ENCODE results near the gene PAFAH1B2. TPM values are rescaled to one million over a fixed set of nuclear protein-coding genes. Genes with fewer than 3 reads are reported as not detected.

Gene PAFAH1B2
- total RNA-seq, 1 experiment from 2014 or later: 143 TPM

DNA sequence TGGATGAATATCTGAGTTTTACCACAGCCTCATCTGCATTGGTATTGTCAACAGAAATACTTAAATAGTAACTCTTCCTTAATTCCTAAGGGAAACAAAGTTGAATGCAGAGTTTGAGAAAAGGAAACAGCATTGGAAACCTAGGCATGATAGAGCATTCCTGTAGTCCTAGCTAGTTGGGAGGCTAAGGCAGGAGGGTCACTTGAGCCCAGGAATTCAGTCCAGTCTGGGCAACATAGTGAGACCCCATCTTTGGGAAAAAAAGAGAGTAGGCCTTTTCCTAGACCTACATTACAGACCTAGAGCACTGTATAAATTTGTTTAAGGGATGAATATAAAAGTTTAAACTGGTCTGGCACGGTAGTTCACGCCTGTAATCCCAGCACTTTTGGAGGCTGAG lies 13.4 kb downstream of the PAFAH1B2 start:
- DNase-seq: no peak
- no peaks in the 10 kb centered on the region for H3K9me3 ChIP-seq
- no peaks in the 10 kb centered on the region for H3K27me3 ChIP-seq
- peaks cover 73% of the 10 kb centered on the region for H3K36me3 ChIP-seq
- H3K4me3 ChIP-seq: no peak overlapping the region

DNA sequence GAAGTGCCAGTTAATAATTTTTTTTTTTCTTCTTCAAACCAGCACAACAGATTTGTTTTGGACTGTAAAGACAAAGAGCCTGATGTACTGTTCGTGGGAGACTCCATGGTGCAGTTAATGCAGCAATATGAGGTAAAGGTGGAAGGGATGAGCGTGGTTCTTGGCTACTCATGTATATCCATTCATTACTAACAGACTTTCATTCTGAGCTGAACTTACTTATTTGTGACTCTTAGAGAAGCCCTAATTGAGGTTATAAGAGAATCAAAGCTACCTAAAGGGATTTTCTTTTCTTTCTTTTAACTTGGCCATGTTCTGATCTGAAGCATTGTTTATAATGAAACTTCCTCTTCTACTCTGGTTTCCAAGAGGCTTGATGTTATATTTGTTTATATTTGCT lies 15.8 kb downstream of the PAFAH1B2 start:
- DNase-seq: no peak
- Histone ChIP-seq H3K9me3 (no peaks in the 10 kb centered on the region), H3K36me3 (peaks cover 73% of the 10 kb centered on the region), H3K4me3 (no peak overlapping the region), H3K27me3 (no peaks in the 10 kb centered on the region)

DNA sequence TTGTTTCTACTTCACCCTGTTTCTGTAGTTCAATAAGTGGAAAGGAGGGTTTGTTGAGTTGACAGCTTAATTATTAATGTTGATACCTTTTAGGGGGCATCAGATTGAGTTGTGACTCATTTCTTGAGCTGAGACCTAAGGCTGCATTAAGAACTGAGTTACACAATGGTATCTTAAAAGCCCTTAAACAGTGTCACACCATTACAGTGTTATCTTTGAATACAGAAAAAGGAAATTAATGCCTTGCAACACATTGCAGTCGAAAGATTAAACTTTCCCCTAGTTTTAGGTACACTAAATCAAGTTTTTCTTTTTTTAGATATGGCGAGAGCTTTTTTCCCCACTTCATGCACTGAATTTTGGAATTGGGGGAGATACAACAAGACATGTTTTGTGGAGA lies 16.7 kb downstream of the PAFAH1B2 start:
- Histone ChIP-seq H3K27me3 (no peaks in the 10 kb centered on the region), H3K4me3 (no peak overlapping the region), H3K9me3 (no peaks in the 10 kb centered on the region), H3K36me3 (peaks cover 71% of the 10 kb centered on the region)
- DNase-seq: no peak

DNA sequence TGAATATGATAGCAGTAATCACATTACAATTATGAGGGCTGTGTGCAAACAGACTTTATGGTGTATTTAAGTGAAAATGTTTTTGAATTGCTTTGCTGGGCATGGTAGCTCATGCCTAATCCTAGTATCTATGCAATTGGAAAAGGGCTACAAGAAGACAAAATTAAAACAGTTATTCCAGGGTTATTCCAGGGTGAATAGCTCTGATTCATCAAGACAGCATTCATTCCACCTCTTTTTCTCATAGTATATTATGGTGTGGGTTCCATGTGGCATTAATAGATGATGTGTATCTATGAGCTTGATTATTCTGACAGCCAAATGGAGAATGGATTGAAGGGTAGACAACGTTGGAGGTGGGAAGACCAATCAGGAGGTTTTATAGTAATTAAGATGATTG lies 22.4 kb downstream of the PAFAH1B2 start:
- no peaks in the 10 kb centered on the region for H3K27me3 ChIP-seq
- H3K36me3 ChIP-seq: peaks cover 80% of the 10 kb centered on the region
- no peaks in the 10 kb centered on the region for H3K9me3 ChIP-seq
- H3K4me3 ChIP-seq: no peak overlapping the region
- DNase-seq: no peak

DNA sequence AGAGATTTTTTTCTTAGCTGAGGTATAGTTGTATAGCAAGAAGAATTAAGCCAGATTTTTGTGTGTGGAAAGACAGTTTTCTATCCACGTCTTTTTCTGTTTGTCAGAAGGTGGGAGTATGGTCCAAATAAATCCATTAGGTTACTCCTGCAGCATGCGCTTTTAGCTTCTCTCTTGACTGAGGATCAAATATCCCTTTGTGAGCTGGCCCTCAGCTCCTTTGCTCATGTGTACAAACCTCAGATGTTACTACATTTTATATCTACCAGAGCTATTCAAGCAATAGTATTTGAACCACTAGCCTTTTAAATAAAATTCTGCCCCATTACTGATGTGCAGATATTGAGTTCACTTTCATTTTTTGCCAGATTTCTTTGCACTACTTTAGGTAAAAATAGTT lies 25.6 kb downstream of the PAFAH1B2 start:
- H3K9me3 ChIP-seq: no peaks in the 10 kb centered on the region
- DNase-seq: no peak
- H3K36me3 ChIP-seq: peaks cover 61% of the 10 kb centered on the region
- no peak overlapping the region for H3K4me3 ChIP-seq
- H3K27me3 ChIP-seq: no peaks in the 10 kb centered on the region

DNA sequence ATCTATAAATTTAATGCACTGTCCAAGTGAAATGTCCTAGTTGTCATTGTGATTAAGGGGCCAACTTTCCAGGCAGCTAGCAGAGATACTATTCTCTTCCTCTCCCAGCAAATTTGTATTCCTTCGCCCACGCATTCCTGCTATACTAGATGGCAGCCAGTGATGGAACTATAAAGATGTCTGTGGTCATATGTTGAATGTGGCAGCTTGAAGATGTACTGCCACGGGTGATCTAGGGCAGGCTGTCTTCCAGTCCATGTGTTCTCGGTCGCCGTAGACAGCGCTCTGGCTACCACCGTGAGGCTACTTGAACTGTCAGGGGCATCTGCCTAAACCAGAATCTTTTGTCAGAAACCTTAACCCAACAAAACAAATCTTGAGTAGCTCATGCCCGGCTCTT lies 26.1 kb downstream of the PAFAH1B2 start:
- DNase-seq: no peak
- Histone ChIP-seq H3K4me3 (no peak overlapping the region), H3K9me3 (no peaks in the 10 kb centered on the region), H3K36me3 (peaks cover 61% of the 10 kb centered on the region), H3K27me3 (no peaks in the 10 kb centered on the region)

DNA sequence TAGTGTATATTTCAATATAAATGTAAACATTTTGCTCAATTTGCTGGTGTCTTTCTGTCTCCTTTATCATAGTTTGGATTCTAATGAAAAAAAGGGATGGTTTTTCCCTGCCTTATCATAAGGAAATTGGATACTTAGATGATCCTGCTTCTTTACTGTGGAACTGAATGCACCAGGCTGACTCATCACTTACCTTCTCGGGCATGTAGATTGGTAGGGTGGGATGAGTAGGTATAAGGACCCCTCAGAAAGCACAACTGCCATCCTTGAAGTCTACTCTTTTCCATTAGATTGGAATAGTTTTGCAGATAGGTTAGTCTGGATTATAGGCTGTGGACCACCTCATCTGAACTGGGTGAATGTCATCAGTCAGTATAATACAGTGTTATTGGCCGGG lies 26.9 kb downstream of the PAFAH1B2 start:
- Histone ChIP-seq H3K36me3 (peaks cover 56% of the 10 kb centered on the region), H3K9me3 (no peaks in the 10 kb centered on the region), H3K27me3 (no peaks in the 10 kb centered on the region), H3K4me3 (no peak overlapping the region)
- DNase-seq: no peak

DNA sequence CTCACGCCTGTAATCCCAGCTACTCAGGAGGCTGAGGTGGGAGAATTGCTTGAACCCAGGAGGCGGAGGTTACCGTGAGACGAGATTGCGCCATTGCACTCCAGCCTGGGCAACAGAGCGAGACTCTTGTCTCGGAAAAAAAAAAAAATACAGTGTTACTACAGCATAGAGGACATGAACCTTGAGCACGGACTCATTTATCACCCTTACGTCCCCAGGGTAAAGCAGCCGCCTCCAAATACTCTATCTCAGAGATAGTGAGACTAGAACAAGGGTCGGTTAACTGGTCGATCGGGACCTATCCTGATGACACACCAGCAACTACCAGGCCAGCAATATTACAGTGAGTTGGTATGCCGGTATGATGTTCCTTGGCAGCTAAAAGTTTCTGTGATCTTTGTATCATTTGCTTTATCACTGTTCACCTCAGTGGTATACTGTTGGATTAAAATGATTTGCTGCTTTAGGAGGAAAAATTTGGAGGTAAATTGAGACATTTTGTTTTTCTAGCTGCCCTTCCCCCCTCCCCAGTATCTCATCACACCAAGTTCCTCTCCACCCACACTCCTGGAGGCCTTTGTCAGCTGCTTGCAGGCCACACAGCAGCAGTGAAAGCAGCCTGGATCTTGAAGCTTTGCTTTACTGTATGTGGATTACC lies 27.4 kb downstream of the PAFAH1B2 start:
- Histone ChIP-seq H3K4me3 (no peak overlapping the region), H3K9me3 (no peaks in the 10 kb centered on the region), H3K36me3 (peaks cover 51% of the 10 kb centered on the region), H3K27me3 (no peaks in the 10 kb centered on the region)
- DNase-seq: no peak

DNA sequence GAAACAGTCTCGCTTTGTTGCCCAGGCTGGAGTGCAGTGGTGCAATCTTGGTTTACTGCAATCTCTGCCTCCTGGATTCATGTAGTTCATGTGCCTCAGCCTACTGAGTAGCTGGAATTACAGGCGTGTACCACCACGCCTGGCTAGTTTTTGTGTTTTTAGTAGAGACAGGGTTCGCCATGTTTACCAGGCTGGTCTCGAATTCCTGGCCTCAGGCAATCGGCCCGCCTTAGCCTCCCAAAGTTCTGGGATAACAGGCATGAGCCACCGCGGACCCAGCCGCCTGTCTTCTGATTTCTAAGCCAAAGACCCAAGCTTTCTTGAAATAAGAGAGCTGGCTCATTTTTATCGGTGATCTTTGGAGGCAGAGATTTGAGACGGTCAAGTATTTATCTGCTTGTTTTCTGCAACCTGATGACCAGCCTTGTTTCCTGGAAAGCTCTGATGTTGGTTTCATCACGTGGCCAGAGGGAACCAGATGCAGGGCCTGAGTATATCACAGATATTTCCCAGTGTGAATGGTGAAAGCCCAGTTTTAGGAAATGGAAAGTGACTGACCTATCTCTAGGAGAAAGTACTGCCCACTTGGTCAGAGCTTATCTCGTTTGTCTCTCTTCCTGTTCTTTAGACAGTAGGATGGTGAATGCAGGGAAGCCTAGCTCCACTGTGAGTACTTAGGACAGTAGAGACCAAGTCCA lies 28.8 kb downstream of the PAFAH1B2 start:
- Histone ChIP-seq H3K36me3 (peaks cover 39% of the 10 kb centered on the region), H3K27me3 (no peaks in the 10 kb centered on the region), H3K9me3 (no peaks in the 10 kb centered on the region), H3K4me3 (no peak overlapping the region)
- no peak for DNase-seq

DNA sequence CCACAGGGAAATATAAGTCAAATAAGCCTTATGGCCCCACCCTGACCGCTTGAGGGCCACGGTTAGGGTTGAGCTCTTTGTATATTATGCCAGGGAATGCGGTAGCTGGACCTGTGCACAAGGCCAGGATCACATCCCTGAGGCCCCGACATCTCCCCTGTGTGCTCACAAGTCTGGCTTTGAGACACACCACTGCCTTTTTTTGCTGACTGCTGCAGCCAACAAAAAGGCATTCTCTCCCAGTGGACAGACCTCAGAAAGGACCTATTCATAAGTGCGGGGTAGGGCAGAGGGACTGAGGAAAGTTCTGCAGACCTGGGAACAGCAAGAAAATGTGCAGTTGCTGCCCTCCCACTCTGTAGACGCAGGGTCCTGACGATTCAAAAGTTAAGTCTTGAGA lies 31.0 kb downstream of the PAFAH1B2 start:
- H3K36me3 ChIP-seq: peaks cover 19% of the 10 kb centered on the region
- no peak for DNase-seq

DNA sequence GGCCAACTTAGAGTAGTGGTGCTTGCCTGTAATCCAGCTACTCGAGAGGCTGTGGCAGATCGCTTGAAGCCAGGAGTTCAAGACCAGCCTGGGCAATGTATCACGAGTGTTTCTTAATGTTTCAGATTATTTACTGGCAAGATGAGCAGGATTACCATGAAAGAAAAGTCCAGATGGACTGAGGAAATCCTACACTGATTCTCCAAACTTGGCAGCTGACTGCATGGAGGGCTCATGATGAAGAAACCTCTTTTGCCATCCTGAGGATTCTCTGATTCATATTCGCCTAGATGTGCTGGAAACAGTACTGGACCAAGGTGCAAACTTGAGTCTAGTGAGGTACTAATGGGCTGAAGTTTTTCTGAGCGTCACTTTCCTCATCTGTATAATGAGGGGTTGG lies 31.7 kb downstream of the PAFAH1B2 start:
- peaks cover 15% of the 10 kb centered on the region; the same call in 1 of the 2 replicates for H3K36me3 ChIP-seq
- DNase-seq: no peak
- no peaks in the 10 kb centered on the region for H3K9me3 ChIP-seq
- no peak overlapping the region for H3K4me3 ChIP-seq
- no peaks in the 10 kb centered on the region for H3K27me3 ChIP-seq

More for the DNA sequence above, 31.0 kb downstream of the PAFAH1B2 start:
- H3K4me3 ChIP-seq: no peak overlapping the region
- no peaks in the 10 kb centered on the region for H3K9me3 ChIP-seq
- no peaks in the 10 kb centered on the region for H3K27me3 ChIP-seq

DNA sequence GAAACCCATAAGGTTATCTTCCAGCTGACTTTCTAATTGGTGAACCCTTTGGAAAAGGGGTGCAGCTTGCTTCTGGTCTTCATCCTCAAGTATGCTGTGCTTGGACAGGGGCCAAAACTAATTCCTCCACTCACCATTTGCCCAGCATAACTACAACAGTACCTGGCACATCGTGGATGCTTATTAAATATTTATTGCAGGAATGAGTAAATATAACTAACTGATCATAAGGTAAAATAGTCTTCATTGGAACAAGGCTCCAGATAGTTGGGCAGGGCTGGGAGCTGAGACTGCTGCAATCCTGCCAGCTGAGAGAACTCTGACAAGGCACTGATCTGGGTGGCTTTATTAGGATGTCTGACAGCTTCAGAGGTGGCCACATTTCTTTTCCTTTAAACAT lies 32.1 kb downstream of the PAFAH1B2 start:
- H3K4me3 ChIP-seq: no peak overlapping the region
- no peaks in the 10 kb centered on the region for H3K27me3 ChIP-seq
- H3K36me3 ChIP-seq: peaks cover 11% of the 10 kb centered on the region; the same call in 1 of the 2 replicates
- H3K9me3 ChIP-seq: no peaks in the 10 kb centered on the region
- DNase-seq: no peak

DNA sequence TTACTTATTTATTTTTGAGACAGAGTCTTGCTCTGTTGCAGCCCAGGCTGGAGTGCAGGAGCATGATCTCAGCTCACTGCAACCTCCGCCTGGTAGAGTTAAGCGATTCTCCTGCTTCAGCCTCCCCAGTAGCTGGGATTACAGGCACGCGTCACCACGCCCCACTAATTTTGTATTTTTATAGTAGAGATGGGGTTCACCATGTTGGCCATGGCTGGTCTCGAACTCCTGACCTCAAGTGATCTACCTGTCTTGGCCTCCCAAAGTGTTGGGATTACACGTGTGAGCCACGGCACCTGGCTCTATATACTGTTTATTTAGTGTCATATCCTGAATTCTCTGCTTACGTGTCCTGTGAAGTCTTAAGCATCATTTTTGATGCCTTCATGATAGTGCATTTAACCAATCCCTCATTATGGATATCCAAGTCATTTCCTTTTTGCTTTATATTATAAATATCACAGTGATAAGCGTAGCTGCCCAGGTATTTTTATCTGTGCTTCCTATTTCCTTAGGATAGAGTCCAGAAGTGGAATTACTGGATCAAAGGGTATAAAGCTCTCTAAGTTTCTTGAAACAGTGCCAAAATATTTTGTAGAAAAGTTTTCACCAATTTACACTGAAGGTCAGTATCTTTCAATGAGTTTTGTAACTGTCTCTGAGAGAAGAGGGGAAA lies 33.6 kb downstream of the PAFAH1B2 start:
- Histone ChIP-seq H3K9me3 (no peaks in the 10 kb centered on the region), H3K4me3 (peak overlapping the region; percentile 66), H3K27me3 (no peaks in the 10 kb centered on the region), H3K36me3 (0 out of 2 replicates have a peak, but pooled peaks cover 5% of the 10 kb centered on the region)
- DNase-seq: no peak

DNA sequence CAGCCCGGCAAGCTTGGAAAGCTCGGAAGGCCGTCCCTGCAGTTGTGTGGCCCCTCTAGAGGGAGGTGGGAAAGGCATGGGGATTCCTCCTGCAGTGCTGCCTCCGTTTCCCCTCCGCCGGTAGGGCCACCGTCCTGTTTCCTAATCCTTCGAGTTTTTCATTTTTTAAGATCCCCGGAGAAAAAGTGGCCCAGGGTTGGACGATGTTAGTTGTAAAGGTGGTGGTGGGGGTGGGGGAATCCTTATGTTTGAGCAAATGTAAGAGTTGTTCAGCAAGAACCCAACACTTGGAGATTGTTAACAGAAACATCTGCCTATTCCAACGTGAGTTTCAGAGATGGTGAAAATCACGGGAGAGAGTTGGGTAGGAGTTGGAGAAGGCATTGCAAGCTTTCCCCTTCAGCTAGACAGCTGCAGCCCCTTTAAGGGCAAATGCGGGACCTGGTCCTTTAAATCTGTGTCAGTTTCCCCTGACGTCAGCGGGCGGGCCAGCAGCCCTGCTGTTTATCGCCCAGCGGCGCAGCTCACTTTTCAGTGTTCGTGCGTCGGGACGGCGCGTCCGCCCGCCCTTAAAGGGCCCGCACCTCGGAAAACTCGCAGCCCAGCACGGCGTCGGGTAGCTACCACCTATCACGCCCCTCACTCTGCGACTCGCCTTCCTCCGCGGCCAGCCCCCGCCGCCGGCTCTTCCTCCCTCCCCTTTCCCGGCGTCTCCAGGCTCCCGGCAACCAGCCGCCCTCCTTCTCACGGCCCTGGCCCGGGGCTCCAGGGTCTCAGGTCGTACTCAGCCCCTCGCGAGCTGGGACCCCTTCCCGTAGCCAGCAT lies 34.3 kb downstream of the PAFAH1B2 start, which contains the start of gene SIDT2:
Gene SIDT2 (plus strand): TSS at position 534 of the 825 bp plus-strand sequence. CDS start 521 bp downstream, outside the sequence.
- DNase-seq: peak; percentile 90
- 0 out of 2 replicates have a peak, but pooled peaks cover 2% of the 10 kb centered on the region for H3K36me3 ChIP-seq
- H3K4me3 ChIP-seq: peak within 1 kb of the TSS; percentile 66
- H3K9me3 ChIP-seq: no peaks in the 10 kb centered on the region
- H3K27me3 ChIP-seq: no peaks in the 10 kb centered on the region

DNA sequence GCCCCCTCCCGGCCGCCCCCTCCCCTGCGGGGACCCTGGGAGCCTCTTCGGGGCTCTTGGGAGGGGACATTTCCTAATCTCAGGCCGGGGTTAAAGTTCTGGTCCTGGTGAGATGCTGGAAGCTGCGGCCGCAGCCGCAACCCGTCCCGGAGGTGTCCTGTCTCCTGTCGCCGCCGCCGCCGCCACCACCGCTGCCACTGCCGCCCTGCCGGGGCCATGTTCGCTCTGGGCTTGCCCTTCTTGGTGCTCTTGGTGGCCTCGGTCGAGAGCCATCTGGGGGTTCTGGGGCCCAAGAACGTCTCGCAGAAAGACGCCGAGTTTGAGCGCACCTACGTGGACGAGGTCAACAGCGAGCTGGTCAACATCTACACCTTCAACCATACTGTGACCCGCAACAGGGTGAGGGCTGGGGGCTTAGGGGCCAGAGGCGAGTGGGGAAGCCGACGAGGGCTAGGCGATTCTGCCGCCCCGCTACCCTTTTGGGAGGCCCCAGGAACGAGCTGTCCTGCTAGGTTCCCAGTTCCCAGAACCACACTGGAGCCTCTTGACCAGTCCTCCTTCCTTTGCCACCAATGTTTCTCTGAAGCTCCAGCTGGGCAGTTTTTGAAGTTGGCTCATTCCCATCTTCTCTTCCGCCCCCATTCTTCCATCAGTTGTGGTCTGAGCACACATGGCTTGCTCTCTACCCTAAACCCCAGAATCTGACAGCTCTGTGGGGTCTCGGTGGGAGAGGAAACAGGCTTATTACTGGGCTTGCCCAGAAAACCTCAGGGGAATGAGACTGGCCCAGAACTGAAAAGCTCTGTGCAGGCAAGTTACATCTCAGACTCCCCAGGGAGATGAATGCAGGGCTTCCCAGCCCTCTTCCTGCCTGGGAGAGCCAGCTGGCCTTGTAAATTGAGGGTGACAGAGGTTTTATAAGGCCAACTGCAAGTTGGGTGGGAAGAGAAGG lies 35.2 kb downstream of the PAFAH1B2 start:
- Histone ChIP-seq H3K36me3 (no peaks in the 10 kb centered on the region), H3K4me3 (peak overlapping the region; percentile 66), H3K9me3 (no peaks in the 10 kb centered on the region), H3K27me3 (no peaks in the 10 kb centered on the region)
- peak; percentile 20 for DNase-seq

DNA sequence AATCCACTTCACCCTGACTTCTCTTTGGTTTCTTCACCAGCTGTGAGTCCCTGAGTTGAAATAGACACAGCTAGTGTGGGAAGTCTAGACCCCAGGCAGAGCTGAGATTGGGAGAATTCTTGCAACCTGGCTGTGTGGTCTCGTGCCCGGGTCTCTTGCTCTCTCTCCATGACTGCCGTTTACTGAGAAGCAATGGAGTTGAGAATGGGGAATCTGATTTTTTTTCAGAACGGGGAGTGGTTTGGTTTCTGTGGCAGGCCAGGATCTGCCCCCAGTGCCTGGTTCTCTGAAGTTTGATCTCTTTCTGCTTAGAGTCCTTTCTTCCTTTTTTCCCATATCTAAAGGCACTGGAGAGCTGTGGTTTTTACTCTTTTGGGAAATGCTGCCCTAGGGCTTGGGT lies 35.9 kb downstream of the PAFAH1B2 start:
- DNase-seq: no peak
- no peaks in the 10 kb centered on the region for H3K9me3 ChIP-seq
- no peaks in the 10 kb centered on the region for H3K27me3 ChIP-seq
- no peaks in the 10 kb centered on the region for H3K36me3 ChIP-seq
- H3K4me3 ChIP-seq: peak overlapping the region; percentile 66; the same call in 1 of the 2 replicates
